OCI-LY3 (cell line): ENCODE data around the gene MEX3B.

Experiments used
- H2AFZ ChIP-seq: fragments of 200-600, 300-600 bp; shearing (Covaris generic); 2 replicates; pipeline ENCODE4 v1.6.0; 2014; ENCODE audit warnings: antibody characterized with exemption, low read depth, low read length
- H3K27ac ChIP-seq: fragments of 200-600, 300-600 bp; sonication (generic); 2 replicates; pipeline ENCODE4 v1.5.1; 2014; ENCODE audit warnings: mild to moderate bottlenecking, low read length, moderate library complexity, mixed read lengths
- H3K27me3 ChIP-seq: fragments of 200-600, 300-600 bp; sonication (generic); 2 replicates; pipeline ENCODE4 v1.6.1; 2014; ENCODE audit warnings: low read depth, low read length, mixed read lengths
- H3K36me3 ChIP-seq: fragments of 200-600, 300-600 bp; sonication (generic); replicated peaks from 2 replicates; pipeline ENCODE3; 2014; ENCODE audit warnings: low read depth, low read length, mixed read lengths
- H3K4me1 ChIP-seq: fragments of 300-600, 200-600 bp; sonication (generic); 2 replicates; pipeline ENCODE4 v1.6.1; 2014; ENCODE audit warnings: low read length, mixed read lengths
- H3K4me2 ChIP-seq: fragments of 200-600, 300-600 bp; sonication (generic); 2 replicates; pipeline ENCODE4 v1.6.1; 2014; ENCODE audit warnings: low read length, mixed read lengths
- H3K4me3 ChIP-seq: fragments of 300-600, 200-600 bp; sonication (generic); 2 replicates; pipeline ENCODE4 v1.5.1; 2014; ENCODE audit warnings: antibody characterized with exemption, mild to moderate bottlenecking, low read length, moderate library complexity
- H3K79me2 ChIP-seq: fragments of 300-600, 200-600 bp; shearing (Covaris generic); 2 replicates; pipeline ENCODE4 v1.6.1; 2014; ENCODE audit warnings: mild to moderate bottlenecking, low read length, mixed read lengths
- H3K9ac ChIP-seq: fragments of 300-600, 200-600 bp; shearing (Covaris generic); 2 replicates; pipeline ENCODE4 v1.6.0; 2014; ENCODE audit warnings: mild to moderate bottlenecking, low read length, moderate library complexity
- H3K9me3 ChIP-seq: fragments of 200-600, 300-600 bp; shearing (Covaris generic); 2 replicates; pipeline ENCODE4 v1.6.1; 2014; ENCODE audit warnings: low read length, mixed read lengths; ENCODE audit not compliant: insufficient read depth
- H4K20me1 ChIP-seq: fragments of 200-600, 300-600 bp; sonication (generic); 2 replicates; pipeline ENCODE4 v1.6.1; 2016; ENCODE audit warnings: low read length, mixed read lengths; ENCODE audit not compliant: insufficient read depth
- CTCF ChIP-seq: fragments of 200-600, 300-600 bp; sonication (generic); IDR thresholded peaks from 2 replicates; pipeline ENCODE4 v1.5.1; 2014; ENCODE audit warnings: antibody characterized with exemption, low read length, low read depth
- EZH2phosphoT487 ChIP-seq: fragments of 200-600 bp; shearing (Covaris generic); IDR thresholded peaks from 2 replicates; pipeline ENCODE4 v1.6.1; 2018; ENCODE audit warnings: antibody characterized with exemption, mixed run types, low read depth

MEX3B gene

GRCh38 chr15:82056958-82057823 lies 11.4 kb upstream of the MEX3B start:
- TF ChIP-seq EZH2phosphoT487 (no peak), CTCF (no peak)
- H4K20me1 ChIP-seq, result no peaks in the 10 kb centered on the region
- H3K4me3 ChIP-seq, result no peak overlapping the region
- no peaks in the 10 kb centered on the region for H3K9me3 ChIP-seq
- H3K4me1 ChIP-seq, result no peaks in the 10 kb centered on the region
- H3K27ac ChIP-seq, result no peak overlapping the region
- no peak overlapping the region for H2AFZ ChIP-seq
- H3K9ac ChIP-seq, result no peak overlapping the region
- no peak overlapping the region for H3K4me2 ChIP-seq
- H3K79me2 ChIP-seq, result no peaks in the 10 kb centered on the region
- H3K27me3 ChIP-seq, result peaks cover 54% of the 10 kb centered on the region
- no peaks in the 10 kb centered on the region for H3K36me3 ChIP-seq

GRCh38 chr15:82052751-82053150 lies 6.9 kb upstream of the MEX3B start:
- no peak overlapping the region for H3K27ac ChIP-seq
- no peak overlapping the region for H3K4me3 ChIP-seq
- peaks cover 69% of the 10 kb centered on the region for H3K27me3 ChIP-seq
- no peak overlapping the region for H3K4me2 ChIP-seq
- H3K9ac ChIP-seq, result no peak overlapping the region
- no peaks in the 10 kb centered on the region for H3K79me2 ChIP-seq
- H3K36me3 ChIP-seq, result no peaks in the 10 kb centered on the region
- H3K9me3 ChIP-seq, result no peaks in the 10 kb centered on the region
- H2AFZ ChIP-seq, result no peak overlapping the region
- H4K20me1 ChIP-seq, result no peaks in the 10 kb centered on the region
- TF ChIP-seq CTCF, result no peak
- TF ChIP-seq EZH2phosphoT487, result no peak
- no peaks in the 10 kb centered on the region for H3K4me1 ChIP-seq

- Histone ChIP-seq H3K9ac (no peak overlapping the region), H3K27me3 (peaks cover 58% of the 10 kb centered on the region), H3K4me1 (no peaks in the 10 kb centered on the region), H4K20me1 (no peaks in the 10 kb centered on the region), H3K9me3 (no peaks in the 10 kb centered on the region), H3K27ac (no peak overlapping the region), H3K79me2 (no peaks in the 10 kb centered on the region), H3K36me3 (no peaks in the 10 kb centered on the region), H3K4me2 (no peak overlapping the region), H2AFZ (no peak overlapping the region), H3K4me3 (no peak overlapping the region)
- TF ChIP-seq EZH2phosphoT487, result no peak
- no peak for TF ChIP-seq CTCF
Measured at GRCh38 chr15:82051664-82052063, 5.8 kb upstream of the MEX3B start.

- H3K79me2 ChIP-seq, result no peaks in the 10 kb centered on the region
- no peak overlapping the region for H3K27ac ChIP-seq
- H3K4me1 ChIP-seq, result peaks cover 4% of the 10 kb centered on the region; the same call in 1 of the 2 replicates
- no peak overlapping the region for H3K9ac ChIP-seq
- H3K4me3 ChIP-seq, result no peak overlapping the region
- no peak overlapping the region for H2AFZ ChIP-seq
- H3K27me3 ChIP-seq, result peaks cover 45% of the 10 kb centered on the region
- no peaks in the 10 kb centered on the region for H3K36me3 ChIP-seq
- no peak for TF ChIP-seq CTCF
- TF ChIP-seq EZH2phosphoT487, result no peak
- H4K20me1 ChIP-seq, result no peaks in the 10 kb centered on the region
- no peaks in the 10 kb centered on the region for H3K9me3 ChIP-seq
- no peak overlapping the region for H3K4me2 ChIP-seq
Measured at GRCh38 chr15:82048811-82049210, 3.0 kb upstream of the MEX3B start.
